ENCODE data around the gene TAF10.

The TAF10 gene

GRCh38 chr11:6604790-6605189 is 7.2 kb downstream of the TAF10 start:
- Histone ChIP-seq H3K27ac (ENCODE audit: low read depth, low read length) (peak overlapping the region; percentile 85), H3K27me3 (ENCODE audit: insufficient read depth, low read length) (no peaks in the 10 kb centered on the region), H3K79me2 (ENCODE audit: control insufficient read depth, insufficient read depth, low read length, unreplicated experiment) (peaks cover 96% of the 10 kb centered on the region), H2AFZ (ENCODE audit: low read length, unreplicated experiment) (no peak overlapping the region), H3K4me3 (ENCODE audit: low read depth, low read length) (peak overlapping the region; percentile 84), H3K36me3 (ENCODE audit: insufficient read depth, low read length) (peaks cover 30% of the 10 kb centered on the region; the same call in 1 of the 2 replicates), H3K4me1 (ENCODE audit: control insufficient read depth, insufficient read depth, low read length, unreplicated experiment) (peaks cover 48% of the 10 kb centered on the region)

- peaks cover 24% of the 10 kb centered on the region; the same call in 1 of the 2 replicates for H3K36me3 ChIP-seq (ENCODE audit: insufficient read depth, low read length)
- H2AFZ ChIP-seq (ENCODE audit: low read length, unreplicated experiment), result peak overlapping the region; percentile 51
- peaks cover 44% of the 10 kb centered on the region for H3K4me1 ChIP-seq (ENCODE audit: control insufficient read depth, insufficient read depth, low read length, unreplicated experiment)
- peaks cover 96% of the 10 kb centered on the region for H3K79me2 ChIP-seq (ENCODE audit: control insufficient read depth, insufficient read depth, low read length, unreplicated experiment)
- peak overlapping the region; percentile 85 for H3K27ac ChIP-seq (ENCODE audit: low read depth, low read length)
- no peaks in the 10 kb centered on the region for H3K27me3 ChIP-seq (ENCODE audit: insufficient read depth, low read length)
- H3K4me3 ChIP-seq (ENCODE audit: low read depth, low read length), result peak overlapping the region; percentile 84
These were observed 7.9 kb downstream of the TAF10 start for GRCh38 chr11:6604081-6604626.

- Histone ChIP-seq H3K4me3 (ENCODE audit: low read depth, low read length) (peak within 1 kb of the TSS; percentile 84), H3K27me3 (ENCODE audit: insufficient read depth, low read length) (no peaks in the 10 kb centered on the region), H3K27ac (ENCODE audit: low read depth, low read length) (peak within 1 kb of the TSS; percentile 85), H2AFZ (ENCODE audit: low read length, unreplicated experiment) (peak within 1 kb of the TSS; percentile 84), H3K36me3 (ENCODE audit: insufficient read depth, low read length) (peaks cover 22% of the 10 kb centered on the region; the same call in 1 of the 2 replicates), H3K4me1 (ENCODE audit: control insufficient read depth, insufficient read depth, low read length, unreplicated experiment) (peaks cover 37% of the 10 kb centered on the region), H3K79me2 (ENCODE audit: control insufficient read depth, insufficient read depth, low read length, unreplicated experiment) (peaks cover 97% of the 10 kb centered on the region)
These were observed 8.5 kb downstream of the TAF10 start, which contains the start of the genes ILK and RRP8 for GRCh38 chr11:6603287-6604080. Gene ILK (plus strand): TSS chr11:6603774. CDS start chr11:6604272, 498 bp downstream. Gene RRP8 (minus strand): TSS chr11:6603616. CDS start chr11:6603502, 114 bp downstream.

GRCh38 chr11:6602096-6602940 is 9.7 kb downstream of the TAF10 start:
- Histone ChIP-seq H3K4me1 (ENCODE audit: control insufficient read depth, insufficient read depth, low read length, unreplicated experiment) (peaks cover 26% of the 10 kb centered on the region), H3K4me3 (ENCODE audit: low read depth, low read length) (peak overlapping the region; percentile 84), H2AFZ (ENCODE audit: low read length, unreplicated experiment) (no peak overlapping the region), H3K27ac (ENCODE audit: low read depth, low read length) (no peak overlapping the region), H3K36me3 (ENCODE audit: insufficient read depth, low read length) (peaks cover 13% of the 10 kb centered on the region; the same call in 1 of the 2 replicates), H3K79me2 (ENCODE audit: control insufficient read depth, insufficient read depth, low read length, unreplicated experiment) (peaks cover 87% of the 10 kb centered on the region), H3K27me3 (ENCODE audit: insufficient read depth, low read length) (no peaks in the 10 kb centered on the region)

GRCh38 chr11:6601041-6601461 is 11.0 kb downstream of the TAF10 start:
- Histone ChIP-seq H3K36me3 (ENCODE audit: insufficient read depth, low read length) (peaks cover 13% of the 10 kb centered on the region; the same call in 1 of the 2 replicates), H3K27ac (ENCODE audit: low read depth, low read length) (no peak overlapping the region), H3K79me2 (ENCODE audit: control insufficient read depth, insufficient read depth, low read length, unreplicated experiment) (peaks cover 74% of the 10 kb centered on the region)

GRCh38 chr11:6599881-6600390 is 12.1 kb downstream of the TAF10 start:
- H3K79me2 ChIP-seq (ENCODE audit: control insufficient read depth, insufficient read depth, low read length, unreplicated experiment), result peaks cover 63% of the 10 kb centered on the region
- H3K36me3 ChIP-seq (ENCODE audit: insufficient read depth, low read length), result peaks cover 17% of the 10 kb centered on the region; the same call in 1 of the 2 replicates
- H3K4me1 ChIP-seq (ENCODE audit: control insufficient read depth, insufficient read depth, low read length, unreplicated experiment), result peaks cover 10% of the 10 kb centered on the region

More at GRCh38 chr11:6601041-6601461, 11.0 kb downstream of the TAF10 start:
- Histone ChIP-seq H3K4me1 (ENCODE audit: control insufficient read depth, insufficient read depth, low read length, unreplicated experiment) (peaks cover 15% of the 10 kb centered on the region), H3K4me3 (ENCODE audit: low read depth, low read length) (no peak overlapping the region), H3K27me3 (ENCODE audit: insufficient read depth, low read length) (no peaks in the 10 kb centered on the region), H2AFZ (ENCODE audit: low read length, unreplicated experiment) (no peak overlapping the region)

GRCh38 chr11:6599449-6599848 is 12.6 kb downstream of the TAF10 start:
- no peak overlapping the region for H3K4me3 ChIP-seq (ENCODE audit: low read depth, low read length)
- peaks cover 58% of the 10 kb centered on the region for H3K79me2 ChIP-seq (ENCODE audit: control insufficient read depth, insufficient read depth, low read length, unreplicated experiment)
- H3K27ac ChIP-seq (ENCODE audit: low read depth, low read length), result no peak overlapping the region
- H3K36me3 ChIP-seq (ENCODE audit: insufficient read depth, low read length), result peaks cover 17% of the 10 kb centered on the region; the same call in 1 of the 2 replicates
- no peaks in the 10 kb centered on the region for H3K27me3 ChIP-seq (ENCODE audit: insufficient read depth, low read length)
- no peak overlapping the region for H2AFZ ChIP-seq (ENCODE audit: low read length, unreplicated experiment)
- peaks cover 10% of the 10 kb centered on the region for H3K4me1 ChIP-seq (ENCODE audit: control insufficient read depth, insufficient read depth, low read length, unreplicated experiment)

More at GRCh38 chr11:6599881-6600390, 12.1 kb downstream of the TAF10 start:
- Histone ChIP-seq H3K27ac (ENCODE audit: low read depth, low read length) (no peak overlapping the region), H3K4me3 (ENCODE audit: low read depth, low read length) (no peak overlapping the region), H2AFZ (ENCODE audit: low read length, unreplicated experiment) (no peak overlapping the region), H3K27me3 (ENCODE audit: insufficient read depth, low read length) (no peaks in the 10 kb centered on the region)

GRCh38 chr11:6598555-6598954 is 13.5 kb downstream of the TAF10 start:
- peaks cover 50% of the 10 kb centered on the region for H3K79me2 ChIP-seq (ENCODE audit: control insufficient read depth, insufficient read depth, low read length, unreplicated experiment)

GRCh38 chr11:6596239-6596877 is 15.7 kb downstream of the TAF10 start:
- peaks cover 29% of the 10 kb centered on the region for H3K79me2 ChIP-seq (ENCODE audit: control insufficient read depth, insufficient read depth, low read length, unreplicated experiment)
- no peaks in the 10 kb centered on the region for H3K27me3 ChIP-seq (ENCODE audit: insufficient read depth, low read length)
- H3K36me3 ChIP-seq (ENCODE audit: insufficient read depth, low read length), result peaks cover 17% of the 10 kb centered on the region; the same call in 1 of the 2 replicates
- no peaks in the 10 kb centered on the region for H3K4me1 ChIP-seq (ENCODE audit: control insufficient read depth, insufficient read depth, low read length, unreplicated experiment)
- no peak overlapping the region for H2AFZ ChIP-seq (ENCODE audit: low read length, unreplicated experiment)
- H3K4me3 ChIP-seq (ENCODE audit: low read depth, low read length), result no peak overlapping the region
- no peak overlapping the region for H3K27ac ChIP-seq (ENCODE audit: low read depth, low read length)

More at GRCh38 chr11:6598555-6598954, 13.5 kb downstream of the TAF10 start:
- Histone ChIP-seq H3K27me3 (ENCODE audit: insufficient read depth, low read length) (no peaks in the 10 kb centered on the region), H3K36me3 (ENCODE audit: insufficient read depth, low read length) (peaks cover 17% of the 10 kb centered on the region; the same call in 1 of the 2 replicates), H2AFZ (ENCODE audit: low read length, unreplicated experiment) (no peak overlapping the region), H3K4me1 (ENCODE audit: control insufficient read depth, insufficient read depth, low read length, unreplicated experiment) (peaks cover 10% of the 10 kb centered on the region), H3K27ac (ENCODE audit: low read depth, low read length) (no peak overlapping the region), H3K4me3 (ENCODE audit: low read depth, low read length) (no peak overlapping the region)
